PC-3 (cell line): ENCODE results near the gene JAML. TPM values are rescaled to one million over a fixed set of nuclear protein-coding genes. Genes with fewer than 3 reads are reported as not detected.

ENCODE experiments used
- ATAC-seq: fragments of 200-7000 bp; cut with Tn5 transposase; 2 replicates; pipeline ENCODE4 v1.9.1; 2020; ENCODE audit warnings: mild to moderate bottlenecking, moderate library complexity
- BruUV-seq: library from RNA; stranded (reverse); fragments of 400-500 nt; replicated peaks from 2 replicates; lab custom pipeline; 2021; lab: Mats Ljungman, UMichigan
- CTCF ChIA-PET: fragments of 300-600 bp; sonication (Branson Sonifier 250); formaldehyde crosslinking; loops from one replicate; lab custom pipeline; 2022; ENCODE audit warnings: antibody characterized with exemption; lab: Charles Lee
- POLR2A ChIA-PET: fragments of 300-600 bp; sonication (Branson Sonifier 250); formaldehyde crosslinking; loops from one replicate; lab custom pipeline; 2022; ENCODE audit warnings: antibody characterized with exemption; ENCODE audit not compliant: unreplicated experiment; lab: Charles Lee
- DNase-seq: peaks from one replicate; pipeline ENCODE4 v3.0.0-alpha.2; 2015
- H2AFZ ChIP-seq: fragments of 300-600 bp; sonication (generic); 2 replicates; pipeline ENCODE4 v1.6.0; 2016; ENCODE audit warnings: antibody characterized with exemption, low read length
- H3F3A ChIP-seq: fragments of 300-600 bp; sonication (generic); one replicate; pipeline ENCODE4 v1.6.0; 2017; ENCODE audit warnings: antibody characterized with exemption, low read length, control low read depth, mild to moderate bottlenecking; ENCODE audit not compliant: unreplicated experiment
- H3K27ac ChIP-seq: fragments of 300-600 bp; sonication (generic); 2 replicates; pipeline ENCODE4 v1.5.1; 2016; ENCODE audit warnings: mild to moderate bottlenecking, low read length
- H3K27me3 ChIP-seq: fragments of 300-600 bp; sonication (generic); 2 replicates; pipeline ENCODE4 v1.6.1; 2016; ENCODE audit warnings: low read length, mixed read lengths
- H3K36me3 ChIP-seq: fragments of 300-600 bp; sonication (generic); 2 replicates; pipeline ENCODE4 v1.6.1; 2016; ENCODE audit warnings: low read depth, mixed run types, low read length, mixed read lengths
- H3K4me1 ChIP-seq: fragments of 300-600 bp; sonication (generic); 2 replicates; pipeline ENCODE4 v1.5.1; 2016; ENCODE audit warnings: low read length; ENCODE audit not compliant: insufficient read depth
- H3K4me2 ChIP-seq: fragments of 300-600 bp; sonication (generic); 2 replicates; pipeline ENCODE4 v1.6.0; 2016; ENCODE audit warnings: low read length
- H3K4me3 ChIP-seq: fragments of 300-600 bp; sonication (generic); 2 replicates; pipeline ENCODE4 v1.5.1; 2016; ENCODE audit warnings: mild to moderate bottlenecking, low read length, mixed read lengths
- H3K79me2 ChIP-seq: fragments of 300-600 bp; sonication (generic); 2 replicates; pipeline ENCODE4 v1.6.1; 2017; ENCODE audit warnings: low read length, mixed read lengths
- H3K9ac ChIP-seq: fragments of 300-600 bp; sonication (generic); 2 replicates; pipeline ENCODE4 v1.6.0; 2016; ENCODE audit warnings: mild to moderate bottlenecking, low read length
- H3K9me2 ChIP-seq: fragments of 300-600 bp; sonication (generic); replicated peaks from 2 replicates; pipeline ENCODE4 v1.6.1; 2016; ENCODE audit warnings: mixed run types, low read length, mixed read lengths
- H3K9me3 ChIP-seq: fragments of 300-600 bp; sonication (generic); 2 replicates; pipeline ENCODE4 v1.6.1; 2016; ENCODE audit warnings: low read length, mixed read lengths
- H4K20me1 ChIP-seq: fragments of 300-600 bp; sonication (generic); 2 replicates; pipeline ENCODE4 v1.6.1; 2016; ENCODE audit warnings: low read length, mixed read lengths
- EZH2 ChIP-seq: fragments of 300-600 bp; sonication (generic); IDR thresholded peaks from one replicate; pipeline ENCODE4 v1.6.1; 2017; ENCODE audit warnings: antibody characterized with exemption, mild to moderate bottlenecking, low read length; ENCODE audit not compliant: unreplicated experiment
- EZH2phosphoT487 ChIP-seq: fragments of 300-600 bp; sonication (generic); IDR thresholded peaks from 2 replicates; pipeline ENCODE4 v1.6.1; 2018; ENCODE audit warnings: mild to moderate bottlenecking, antibody characterized with exemption, low read length, borderline replicate concordance
- intact Hi-C: fragments of 100-400 bp; cut with micrococcal nuclease; formaldehyde crosslinking; loops from 2 replicates; pipeline ENCODE4 v1.9.0; 2023
- total RNA-seq: library from RNA; depleted of rRNA; stranded (reverse); fragments of >200 nt; gene quantifications from 2 replicates; pipeline ENCODE4 v1.2.3, GENCODE V29; 2014
- TF ChIP-seq, protein P1 (sequence below): fragments of 300-600 bp; sonication (generic); conservative IDR thresholded peaks from 2 replicates; pipeline ENCODE4 v1.5.1; 2017; ENCODE audit warnings: antibody characterized with exemption, low read depth, mild to moderate bottlenecking, low read length

The JAML gene
- total RNA-seq, 1 experiment from 2014 or later, result not detected

DNA sequence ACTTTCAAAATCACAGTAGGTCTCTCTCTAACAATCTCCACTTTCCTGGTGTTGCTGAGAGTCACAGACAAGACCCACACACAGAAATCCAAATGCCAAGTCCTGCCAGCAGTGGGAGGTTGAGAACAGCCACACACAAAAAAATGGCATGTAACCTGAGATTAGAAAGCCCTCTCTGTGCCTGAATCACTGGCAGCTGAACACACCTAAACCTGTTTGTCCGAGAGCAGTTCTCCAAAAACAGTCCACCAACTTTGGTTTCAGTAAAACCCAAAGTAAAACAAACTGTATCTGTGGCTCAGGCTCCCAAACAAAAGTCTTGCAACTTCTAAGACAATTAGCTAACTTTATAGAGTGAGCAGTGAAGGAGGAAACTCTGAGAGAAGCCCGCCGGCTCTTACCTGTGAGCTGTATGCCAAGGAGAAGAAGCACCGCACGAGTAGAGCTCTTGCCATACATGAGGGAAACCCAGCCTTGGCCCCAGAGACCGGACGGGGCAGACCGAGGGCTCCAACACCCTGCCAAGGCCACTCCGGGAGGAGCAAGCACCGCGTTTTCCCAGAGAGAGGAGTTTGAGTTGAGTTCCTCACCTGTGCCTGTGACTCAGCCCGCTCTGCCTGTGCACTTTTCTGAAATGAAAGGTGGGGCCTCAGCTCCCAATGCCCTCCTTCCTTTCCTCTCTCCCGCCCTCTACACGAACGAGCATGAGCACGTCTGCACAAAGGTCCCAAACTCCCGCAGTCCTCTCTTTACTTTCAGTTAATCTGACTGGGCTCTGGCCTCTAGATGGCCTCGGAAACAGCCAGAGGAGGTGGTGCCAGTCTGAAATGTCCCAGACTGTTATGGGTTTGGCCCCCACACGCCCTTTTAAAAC is 39.1 kb upstream of the JAML start, which contains the start of gene MPZL2:
MPZL2 (minus strand) TSS at position 603 of the 874 bp plus-strand sequence; CDS start at position 459, 144 bp downstream.
- intact Hi-C loops, result loop anchor here (2.0 kb wide), 1 partner anchor 27 kb away; no protein-coding TSS in a partner anchor
- Histone ChIP-seq H3K9me2 (no peaks in the 10 kb centered on the region), H3F3A (no peaks in the 10 kb centered on the region), H3K79me2 (peaks cover 21% of the 10 kb centered on the region), H3K27me3 (no peaks in the 10 kb centered on the region), H3K4me3 (peak within 1 kb of the TSS; percentile 82), H2AFZ (peak within 1 kb of the TSS; percentile 77), H3K9ac (peak within 1 kb of the TSS; percentile 87), H3K27ac (peak within 1 kb of the TSS; percentile 94), H3K9me3 (no peaks in the 10 kb centered on the region), H3K36me3 (peaks cover 29% of the 10 kb centered on the region), H3K4me2 (peak within 1 kb of the TSS; percentile 86), H3K4me1 (peaks cover 28% of the 10 kb centered on the region), H4K20me1 (no peaks in the 10 kb centered on the region)
- ATAC-seq (peak; percentile 91), DNase-seq (peak; percentile 95)
- TSS peak; percentile 61 for BruUV-seq
- ChIA-PET POLR2A (interaction anchor here (0.5 kb wide), 1 partner anchor 51 kb away, joined by 3 read pairs; no protein-coding TSS in a partner anchor), CTCF (interaction anchor here (0.6 to 0.8 kb wide), 2 partner anchors 27 to 65 kb away, joined by 4 to 7 read pairs; no protein-coding TSS in a partner anchor)
- TF ChIP-seq EZH2, result no peak
- TF ChIP-seq, protein P1, sequence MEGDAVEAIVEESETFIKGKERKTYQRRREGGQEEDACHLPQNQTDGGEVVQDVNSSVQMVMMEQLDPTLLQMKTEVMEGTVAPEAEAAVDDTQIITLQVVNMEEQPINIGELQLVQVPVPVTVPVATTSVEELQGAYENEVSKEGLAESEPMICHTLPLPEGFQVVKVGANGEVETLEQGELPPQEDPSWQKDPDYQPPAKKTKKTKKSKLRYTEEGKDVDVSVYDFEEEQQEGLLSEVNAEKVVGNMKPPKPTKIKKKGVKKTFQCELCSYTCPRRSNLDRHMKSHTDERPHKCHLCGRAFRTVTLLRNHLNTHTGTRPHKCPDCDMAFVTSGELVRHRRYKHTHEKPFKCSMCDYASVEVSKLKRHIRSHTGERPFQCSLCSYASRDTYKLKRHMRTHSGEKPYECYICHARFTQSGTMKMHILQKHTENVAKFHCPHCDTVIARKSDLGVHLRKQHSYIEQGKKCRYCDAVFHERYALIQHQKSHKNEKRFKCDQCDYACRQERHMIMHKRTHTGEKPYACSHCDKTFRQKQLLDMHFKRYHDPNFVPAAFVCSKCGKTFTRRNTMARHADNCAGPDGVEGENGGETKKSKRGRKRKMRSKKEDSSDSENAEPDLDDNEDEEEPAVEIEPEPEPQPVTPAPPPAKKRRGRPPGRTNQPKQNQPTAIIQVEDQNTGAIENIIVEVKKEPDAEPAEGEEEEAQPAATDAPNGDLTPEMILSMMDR, result peak; percentile 46

DNA sequence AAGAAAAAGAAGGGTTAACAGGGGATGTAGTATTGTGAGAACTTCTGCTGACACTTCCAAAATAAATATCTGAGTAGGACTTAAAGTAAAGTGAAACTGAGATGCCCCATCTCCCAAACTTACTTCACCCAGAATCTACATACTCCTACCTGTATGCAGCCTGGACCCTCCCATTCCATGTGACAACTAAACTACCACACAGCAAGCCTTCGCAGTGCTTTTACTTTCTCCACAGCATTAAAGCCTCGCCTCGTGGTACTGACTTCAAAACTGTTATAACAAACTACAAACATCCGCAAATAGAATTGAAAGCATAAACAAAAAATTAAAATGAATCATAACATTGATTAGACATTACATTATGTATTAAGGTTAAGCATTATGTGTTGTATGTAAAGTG is 38.3 kb upstream of the JAML start:
- no peak for ATAC-seq
- peaks cover 36% of the 10 kb centered on the region for H3K36me3 ChIP-seq

More for the DNA sequence above, 38.3 kb upstream of the JAML start:
- Histone ChIP-seq H3K27ac (peak overlapping the region; percentile 94), H3K9me3 (no peaks in the 10 kb centered on the region), H2AFZ (no peak overlapping the region), H3K4me2 (peak overlapping the region; percentile 86), H3K9ac (peak overlapping the region; percentile 87), H3K4me1 (peaks cover 28% of the 10 kb centered on the region), H4K20me1 (no peaks in the 10 kb centered on the region), H3K27me3 (no peaks in the 10 kb centered on the region), H3K9me2 (no peaks in the 10 kb centered on the region), H3K4me3 (peak overlapping the region; percentile 82), H3F3A (no peaks in the 10 kb centered on the region), H3K79me2 (peaks cover 21% of the 10 kb centered on the region)
- intact Hi-C loops, result no loop called here
- DNase-seq, result no peak
- ChIA-PET POLR2A (no interaction called here), CTCF (no interaction called here)
- BruUV-seq, result no TSS peak
- TF ChIP-seq EZH2 (no peak), EZH2phosphoT487 (no peak)
- TF ChIP-seq, protein P1, result no peak
